OCI-M2 (cell line): ENCODE data around the gene ADAR.
"Not testable (repeated sequence)": the region's sequence is repeated elsewhere in the genome, so short reads cannot be mapped to it uniquely, and the experiment has no call there.

Source experiments
- DNase-seq: peaks from one replicate; lab custom pipeline; 2025; ENCODE audit not compliant: unreplicated experiment; lab: John Stamatoyannopoulos, UW

Gene ADAR, protein sequence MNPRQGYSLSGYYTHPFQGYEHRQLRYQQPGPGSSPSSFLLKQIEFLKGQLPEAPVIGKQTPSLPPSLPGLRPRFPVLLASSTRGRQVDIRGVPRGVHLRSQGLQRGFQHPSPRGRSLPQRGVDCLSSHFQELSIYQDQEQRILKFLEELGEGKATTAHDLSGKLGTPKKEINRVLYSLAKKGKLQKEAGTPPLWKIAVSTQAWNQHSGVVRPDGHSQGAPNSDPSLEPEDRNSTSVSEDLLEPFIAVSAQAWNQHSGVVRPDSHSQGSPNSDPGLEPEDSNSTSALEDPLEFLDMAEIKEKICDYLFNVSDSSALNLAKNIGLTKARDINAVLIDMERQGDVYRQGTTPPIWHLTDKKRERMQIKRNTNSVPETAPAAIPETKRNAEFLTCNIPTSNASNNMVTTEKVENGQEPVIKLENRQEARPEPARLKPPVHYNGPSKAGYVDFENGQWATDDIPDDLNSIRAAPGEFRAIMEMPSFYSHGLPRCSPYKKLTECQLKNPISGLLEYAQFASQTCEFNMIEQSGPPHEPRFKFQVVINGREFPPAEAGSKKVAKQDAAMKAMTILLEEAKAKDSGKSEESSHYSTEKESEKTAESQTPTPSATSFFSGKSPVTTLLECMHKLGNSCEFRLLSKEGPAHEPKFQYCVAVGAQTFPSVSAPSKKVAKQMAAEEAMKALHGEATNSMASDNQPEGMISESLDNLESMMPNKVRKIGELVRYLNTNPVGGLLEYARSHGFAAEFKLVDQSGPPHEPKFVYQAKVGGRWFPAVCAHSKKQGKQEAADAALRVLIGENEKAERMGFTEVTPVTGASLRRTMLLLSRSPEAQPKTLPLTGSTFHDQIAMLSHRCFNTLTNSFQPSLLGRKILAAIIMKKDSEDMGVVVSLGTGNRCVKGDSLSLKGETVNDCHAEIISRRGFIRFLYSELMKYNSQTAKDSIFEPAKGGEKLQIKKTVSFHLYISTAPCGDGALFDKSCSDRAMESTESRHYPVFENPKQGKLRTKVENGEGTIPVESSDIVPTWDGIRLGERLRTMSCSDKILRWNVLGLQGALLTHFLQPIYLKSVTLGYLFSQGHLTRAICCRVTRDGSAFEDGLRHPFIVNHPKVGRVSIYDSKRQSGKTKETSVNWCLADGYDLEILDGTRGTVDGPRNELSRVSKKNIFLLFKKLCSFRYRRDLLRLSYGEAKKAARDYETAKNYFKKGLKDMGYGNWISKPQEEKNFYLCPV

DNA sequence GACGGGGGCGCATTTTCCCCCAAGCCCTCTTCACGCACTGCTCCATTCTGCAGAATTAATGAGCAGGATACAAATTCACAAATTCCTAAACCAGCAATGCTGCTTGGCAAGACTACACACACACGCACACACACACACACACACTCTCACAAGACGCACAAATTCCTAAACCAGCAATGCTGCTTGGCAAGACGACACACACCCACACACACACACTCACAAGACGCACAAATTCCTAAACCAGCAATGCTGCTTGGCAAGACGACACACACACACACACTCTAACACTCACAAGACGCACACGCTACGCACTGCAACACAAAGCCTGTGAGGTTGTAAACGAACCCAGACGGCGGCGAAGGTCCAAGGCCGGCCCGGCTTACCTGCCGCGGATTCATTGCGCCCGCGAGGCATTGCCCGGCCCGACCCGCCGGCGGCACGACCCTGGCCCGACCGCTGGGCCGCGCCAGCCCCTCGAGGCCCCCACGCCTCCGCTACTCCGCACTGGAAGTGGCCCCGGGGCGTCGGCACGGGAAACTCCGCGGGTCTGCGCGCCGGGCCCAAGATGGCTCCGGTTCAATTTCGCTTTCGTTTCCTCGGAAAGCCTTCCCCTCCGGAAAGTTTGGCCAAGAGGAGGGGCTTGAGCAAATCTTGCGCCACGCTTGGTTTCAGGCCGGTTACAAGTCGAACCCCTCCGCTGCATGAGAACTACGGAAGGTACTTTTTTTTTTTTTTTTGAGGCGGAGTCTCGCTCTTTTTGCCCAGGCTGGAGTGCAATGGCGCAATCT, at the start of gene ADAR:
TSS of gene ADAR (minus strand) at position 578 of the 788 bp plus-strand sequence. CDS start at position 398, 180 bp downstream.
- DNase-seq, result no peak

GRCh38 chr1:154657556-154657955, 49.6 kb upstream of the ADAR start:
- DNase-seq, result no peak

GRCh38 chr1:154652893-154653292, 44.9 kb upstream of the ADAR start:
- DNase-seq, result no peak

DNA sequence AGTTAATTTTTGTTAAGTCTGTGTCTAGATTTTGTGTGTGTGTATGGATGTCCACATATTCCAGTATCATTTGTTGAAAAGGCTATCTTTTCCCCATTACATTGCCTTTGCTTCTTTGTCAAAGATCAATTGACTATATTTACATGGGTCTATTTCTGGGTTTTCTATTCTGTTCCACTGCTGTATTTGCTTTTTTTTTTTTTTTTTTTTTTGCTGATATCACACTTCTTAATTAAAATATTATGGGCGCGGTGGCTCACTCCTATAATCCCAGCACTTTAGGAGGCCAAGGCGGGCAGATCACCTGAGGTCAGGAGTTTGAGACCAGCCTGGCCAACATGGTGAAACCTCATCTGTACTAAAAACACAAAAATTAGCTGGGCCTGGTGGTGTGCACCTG, 36.7 kb upstream of the ADAR start:
- DNase-seq, result not testable (repeated sequence)

- no peak for DNase-seq
Measured at GRCh38 chr1:154641534-154641933, 33.5 kb upstream of the ADAR start.

DNA sequence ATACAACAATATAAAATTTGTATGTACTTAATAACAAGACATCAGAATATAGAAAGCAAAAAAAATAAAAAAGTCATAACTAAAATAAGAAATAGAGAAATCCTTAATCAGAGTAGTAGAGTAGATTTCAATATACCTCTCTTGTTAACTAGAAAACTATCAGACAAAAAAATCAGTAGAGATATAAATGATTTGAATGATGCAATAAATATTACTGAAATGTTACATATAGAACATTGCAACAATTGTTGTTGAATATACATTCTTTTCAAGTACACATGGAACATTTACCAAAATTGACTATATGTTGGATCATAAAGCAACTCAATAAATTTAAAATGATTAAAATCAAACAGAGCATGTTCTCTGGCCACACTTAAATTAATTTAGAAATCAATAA, 31.9 kb upstream of the ADAR start:
- DNase-seq, result no peak

GRCh38 chr1:154635171-154635570, 27.2 kb upstream of the ADAR start:
- DNase-seq, result no peak

DNA sequence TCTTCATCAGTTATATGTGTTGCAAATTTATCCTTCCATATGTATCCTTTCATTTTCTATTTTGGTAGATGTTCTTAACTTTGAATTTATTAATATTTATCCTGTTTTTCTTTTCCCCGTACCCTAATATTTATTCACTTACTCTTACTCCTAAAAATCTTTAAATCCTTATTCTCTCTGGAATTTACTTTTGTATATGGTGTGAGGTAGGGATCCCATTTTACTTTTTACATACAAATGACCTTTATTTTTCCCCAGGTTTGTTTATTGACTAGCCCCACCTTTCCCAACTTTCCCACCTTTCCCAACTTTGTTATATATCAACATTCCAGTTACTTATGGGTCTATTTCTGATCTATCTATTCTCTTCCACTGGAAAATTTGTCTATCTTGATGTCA, 21.7 kb upstream of the ADAR start:
- no peak for DNase-seq

- DNase-seq, result no peak
Measured at GRCh38 chr1:154629061-154629674, 21.2 kb upstream of the ADAR start.

- DNase-seq, result no peak
Measured at GRCh38 chr1:154628121-154628405, 20.1 kb upstream of the ADAR start.

DNA sequence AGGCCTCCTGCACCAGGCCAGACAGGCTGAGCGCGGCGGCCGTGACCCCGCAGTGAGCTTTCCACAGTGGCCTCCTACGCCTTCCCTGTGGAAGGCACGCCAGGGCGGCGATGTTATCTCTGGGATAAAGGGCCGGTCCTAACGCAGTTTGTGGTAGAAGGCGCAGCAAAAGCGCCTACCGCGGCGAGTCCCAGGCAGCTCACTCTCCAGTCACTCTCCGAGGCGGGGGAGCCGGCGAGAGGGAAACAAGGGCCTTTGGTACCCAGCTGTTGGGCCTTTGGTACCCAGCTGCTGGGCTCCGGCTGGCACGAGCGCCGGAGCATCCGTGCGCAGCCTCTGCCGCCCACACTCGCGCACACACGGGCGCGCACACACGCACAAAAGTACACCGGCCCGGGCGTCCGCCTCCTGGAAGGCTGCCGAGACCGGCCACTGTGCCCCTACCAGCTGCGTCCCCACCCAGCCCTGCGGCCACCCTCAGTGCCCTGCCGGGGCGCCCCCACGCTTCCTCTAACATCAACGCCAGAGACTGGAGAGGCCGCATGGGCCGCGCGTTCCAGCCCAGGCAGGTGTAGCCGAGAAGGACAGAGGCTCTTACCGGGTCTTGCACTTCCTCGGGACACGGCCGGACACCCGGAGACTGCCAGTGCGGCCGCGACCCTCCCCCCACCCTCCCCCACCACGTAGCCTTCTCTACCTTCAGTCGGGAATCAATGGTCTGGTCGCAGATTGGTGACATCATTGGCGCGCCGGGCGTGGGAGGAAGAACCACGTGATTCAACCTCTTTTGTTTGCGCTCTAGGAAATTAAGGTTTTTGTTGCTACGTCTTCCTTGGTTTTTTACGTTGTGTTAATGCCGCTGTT, 19.5 kb upstream of the ADAR start:
- peak; percentile 42 for DNase-seq

- no peak for DNase-seq
Measured at GRCh38 chr1:154626456-154627256, 18.7 kb upstream of the ADAR start.

- DNase-seq, result no peak
Measured at GRCh38 chr1:154624746-154625643, 17.0 kb upstream of the ADAR start.

DNA sequence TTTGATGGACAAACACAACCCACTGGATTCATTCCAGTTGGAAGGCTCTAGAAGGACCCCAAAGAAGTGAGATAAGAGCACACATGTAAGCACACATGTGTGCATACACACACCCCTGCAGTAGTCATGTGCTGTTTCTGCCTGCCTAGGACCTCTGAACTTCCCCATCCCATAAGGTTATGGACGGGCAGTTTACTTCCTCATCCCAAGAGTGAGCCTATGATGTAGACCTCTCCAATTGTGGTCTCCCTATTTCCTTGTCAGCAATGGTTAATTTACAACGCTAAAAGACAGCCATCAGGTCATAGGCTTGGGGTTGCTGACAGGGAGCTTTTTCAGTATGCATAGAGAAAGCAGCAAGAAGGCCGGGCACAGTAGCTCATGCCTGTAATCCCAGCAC, 15.4 kb upstream of the ADAR start:
- DNase-seq, result no peak

GRCh38 chr1:154622503-154623039, 14.6 kb upstream of the ADAR start:
- no peak for DNase-seq

GRCh38 chr1:154621875-154622274, 13.9 kb upstream of the ADAR start:
- no peak for DNase-seq

GRCh38 chr1:154620751-154621150, 12.8 kb upstream of the ADAR start:
- no peak for DNase-seq
